Loucy (cell line): ENCODE results near the gene NMUR1.

Experiments used
- H2AFZ ChIP-seq: fragments of 200-600 bp; sonication (generic); 2 replicates; pipeline ENCODE4 v1.6.0; 2016; ENCODE audit warnings: antibody characterized with exemption, mild to moderate bottlenecking, low read length, moderate library complexity
- H3F3A ChIP-seq: fragments of 200-600 bp; 2 replicates; pipeline ENCODE4 v1.6.0; 2016; ENCODE audit warnings: antibody characterized with exemption, low read depth, mild to moderate bottlenecking
- H3K27me3 ChIP-seq: fragments of 200-600 bp; sonication (generic); 2 replicates; pipeline ENCODE4 v1.6.1; 2014; ENCODE audit warnings: low read length, mild to moderate bottlenecking; ENCODE audit not compliant: insufficient read depth, poor library complexity, severe bottlenecking
- H3K36me3 ChIP-seq: fragments of 200-600 bp; sonication (generic); 2 replicates; pipeline ENCODE4 v1.6.1; 2016; ENCODE audit warnings: low read length; ENCODE audit not compliant: insufficient read depth
- H3K4me1 ChIP-seq: fragments of 200-600 bp; sonication (generic); 2 replicates; pipeline ENCODE4 v1.5.1; 2014; ENCODE audit warnings: low read length, mild to moderate bottlenecking; ENCODE audit not compliant: insufficient read depth, poor library complexity, severe bottlenecking
- H3K4me2 ChIP-seq: fragments of 200-600 bp; sonication (generic); 2 replicates; pipeline ENCODE4 v1.6.0; 2014; ENCODE audit warnings: antibody characterized with exemption, low read length, low read depth, mild to moderate bottlenecking; ENCODE audit not compliant: poor library complexity, severe bottlenecking
- H3K4me3 ChIP-seq: fragments of 200-600 bp; sonication (generic); 2 replicates; pipeline ENCODE4 v1.5.1; 2014; ENCODE audit warnings: low read length, mild to moderate bottlenecking, mixed read lengths; ENCODE audit not compliant: poor library complexity, severe bottlenecking
- H3K79me2 ChIP-seq: fragments of 200-600 bp; sonication (generic); 2 replicates; pipeline ENCODE4 v1.6.1; 2014; ENCODE audit warnings: low read length; ENCODE audit not compliant: insufficient read depth
- H3K9ac ChIP-seq: fragments of 200-600 bp; sonication (generic); 2 replicates; pipeline ENCODE4 v1.6.0; 2014; ENCODE audit warnings: mild to moderate bottlenecking, low read depth, low read length, moderate library complexity; ENCODE audit not compliant: poor library complexity, severe bottlenecking
- H3K9me2 ChIP-seq: fragments of 200-600 bp; sonication (generic); replicated peaks from 2 replicates; pipeline ENCODE4 v1.6.1; 2016; ENCODE audit warnings: low read depth, low read length, mixed read lengths
- H3K9me3 ChIP-seq: fragments of 200-600 bp; sonication (generic); 2 replicates; pipeline ENCODE4 v1.6.1; 2014; ENCODE audit warnings: mild to moderate bottlenecking, antibody characterized with exemption, low read length, low read depth; ENCODE audit not compliant: insufficient read depth
- H4K20me1 ChIP-seq: fragments of 200-600 bp; sonication (generic); 2 replicates; pipeline ENCODE4 v1.6.0; 2014; ENCODE audit warnings: antibody characterized with exemption, low read length, mild to moderate bottlenecking; ENCODE audit not compliant: insufficient read depth, poor library complexity, severe bottlenecking
- EZH2phosphoT487 ChIP-seq: fragments of 200-600 bp; IDR thresholded peaks from 2 replicates; pipeline ENCODE4 v1.6.1; 2018; ENCODE audit warnings: antibody characterized with exemption, mild to moderate bottlenecking, moderate library complexity, borderline replicate concordance
- TF ChIP-seq, protein P1 (sequence below): fragments of 200-600 bp; sonication (generic); conservative IDR thresholded peaks from 2 replicates; pipeline ENCODE4 v1.5.1; 2014; ENCODE audit warnings: mild to moderate bottlenecking, antibody characterized with exemption, low read length

Gene NMUR1

GRCh38 chr2:231518771-231519170 lies 11.5 kb downstream of the NMUR1 start:
- no peaks in the 10 kb centered on the region for H3K9me2 ChIP-seq
- H4K20me1 ChIP-seq = no peaks in the 10 kb centered on the region
- H3K27me3 ChIP-seq = no peaks in the 10 kb centered on the region
- H3K4me1 ChIP-seq = peaks cover 67% of the 10 kb centered on the region
- no peak overlapping the region for H2AFZ ChIP-seq
- H3K4me3 ChIP-seq = no peak overlapping the region
- H3K36me3 ChIP-seq = no peaks in the 10 kb centered on the region
- peaks cover 9% of the 10 kb centered on the region for H3K79me2 ChIP-seq
- TF ChIP-seq, protein P1, sequence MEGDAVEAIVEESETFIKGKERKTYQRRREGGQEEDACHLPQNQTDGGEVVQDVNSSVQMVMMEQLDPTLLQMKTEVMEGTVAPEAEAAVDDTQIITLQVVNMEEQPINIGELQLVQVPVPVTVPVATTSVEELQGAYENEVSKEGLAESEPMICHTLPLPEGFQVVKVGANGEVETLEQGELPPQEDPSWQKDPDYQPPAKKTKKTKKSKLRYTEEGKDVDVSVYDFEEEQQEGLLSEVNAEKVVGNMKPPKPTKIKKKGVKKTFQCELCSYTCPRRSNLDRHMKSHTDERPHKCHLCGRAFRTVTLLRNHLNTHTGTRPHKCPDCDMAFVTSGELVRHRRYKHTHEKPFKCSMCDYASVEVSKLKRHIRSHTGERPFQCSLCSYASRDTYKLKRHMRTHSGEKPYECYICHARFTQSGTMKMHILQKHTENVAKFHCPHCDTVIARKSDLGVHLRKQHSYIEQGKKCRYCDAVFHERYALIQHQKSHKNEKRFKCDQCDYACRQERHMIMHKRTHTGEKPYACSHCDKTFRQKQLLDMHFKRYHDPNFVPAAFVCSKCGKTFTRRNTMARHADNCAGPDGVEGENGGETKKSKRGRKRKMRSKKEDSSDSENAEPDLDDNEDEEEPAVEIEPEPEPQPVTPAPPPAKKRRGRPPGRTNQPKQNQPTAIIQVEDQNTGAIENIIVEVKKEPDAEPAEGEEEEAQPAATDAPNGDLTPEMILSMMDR = no peak
- TF ChIP-seq EZH2phosphoT487 = no peak
- H3K9ac ChIP-seq = no peak overlapping the region
- H3F3A ChIP-seq = no peaks in the 10 kb centered on the region
- H3K4me2 ChIP-seq = no peak overlapping the region
- no peaks in the 10 kb centered on the region for H3K9me3 ChIP-seq

DNA sequence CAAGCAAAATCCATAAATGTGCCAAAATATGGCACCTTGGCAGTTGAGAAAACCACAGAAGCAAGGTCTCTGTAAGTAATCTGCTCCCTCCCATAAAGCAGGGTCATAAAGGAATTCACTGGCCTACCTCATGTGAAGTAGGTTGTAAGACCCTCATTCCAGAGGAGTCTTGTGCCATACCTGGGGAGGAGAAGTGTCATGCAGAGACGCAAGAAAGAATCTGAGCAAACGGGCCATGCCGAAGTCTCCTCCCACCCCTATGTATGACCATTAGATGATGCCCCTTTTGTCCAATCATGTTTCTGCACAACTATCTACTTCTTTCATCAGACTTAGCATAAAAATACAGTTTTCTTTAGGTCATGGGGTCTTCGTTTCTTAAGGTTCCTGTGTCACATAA lies 14.6 kb downstream of the NMUR1 start:
- Histone ChIP-seq H3K9me3 (no peaks in the 10 kb centered on the region), H3K36me3 (no peaks in the 10 kb centered on the region), H3K27me3 (no peaks in the 10 kb centered on the region), H2AFZ (no peak overlapping the region; the same call in 1 of the 2 replicates), H3F3A (no peaks in the 10 kb centered on the region), H3K4me1 (peaks cover 43% of the 10 kb centered on the region), H3K4me2 (peak overlapping the region; percentile 96), H3K9ac (peak overlapping the region; percentile 88), H3K9me2 (no peaks in the 10 kb centered on the region), H3K4me3 (peak overlapping the region; percentile 88), H4K20me1 (no peaks in the 10 kb centered on the region), H3K79me2 (peaks cover 19% of the 10 kb centered on the region)
- TF ChIP-seq EZH2phosphoT487 = no peak
- TF ChIP-seq, protein P1 = no peak

- Histone ChIP-seq H3F3A (no peaks in the 10 kb centered on the region), H4K20me1 (no peaks in the 10 kb centered on the region), H3K9ac (peak overlapping the region; percentile 88), H3K4me1 (peaks cover 36% of the 10 kb centered on the region), H3K4me3 (peak overlapping the region; percentile 88), H3K27me3 (no peaks in the 10 kb centered on the region), H3K79me2 (peaks cover 19% of the 10 kb centered on the region), H3K36me3 (no peaks in the 10 kb centered on the region), H3K9me2 (no peaks in the 10 kb centered on the region), H3K4me2 (peak overlapping the region; percentile 96), H3K9me3 (no peaks in the 10 kb centered on the region), H2AFZ (peak overlapping the region; percentile 78; the same call in 1 of the 2 replicates)
- no peak for TF ChIP-seq EZH2phosphoT487
- TF ChIP-seq, protein P1 = no peak
Observed at GRCh38 chr2:231514951-231515297, 15.3 kb downstream of the NMUR1 start.
